HEK293 (cell line): Measurements from ENCODE around the gene CS.

ENCODE experiments used
- REPIN1 ChIP-seq: fragments of 450-650 bp; formaldehyde crosslinking; IDR thresholded peaks from 2 replicates; pipeline ENCODE4 v1.5.1; 2017; ENCODE audit warnings: missing biosample characterization, missing genetic modification characterization, low read depth
- ZBTB8A ChIP-seq: fragments of 450-650 bp; formaldehyde crosslinking; IDR thresholded peaks from 2 replicates; pipeline ENCODE4 v1.5.1; 2016; ENCODE audit warnings: missing biosample characterization, missing genetic modification characterization
- ZNF302 ChIP-seq: fragments of 450-650 bp; formaldehyde crosslinking; IDR thresholded peaks from 2 replicates; pipeline ENCODE4 v1.5.1; 2016; ENCODE audit warnings: missing biosample characterization, missing genetic modification characterization, low read depth
- TF ChIP-seq, protein P1 (sequence below): fragments of 450-650 bp; formaldehyde crosslinking; IDR thresholded peaks from 2 replicates; pipeline ENCODE4 v1.5.1; 2016; ENCODE audit warnings: missing biosample characterization, missing genetic modification characterization

DNA sequence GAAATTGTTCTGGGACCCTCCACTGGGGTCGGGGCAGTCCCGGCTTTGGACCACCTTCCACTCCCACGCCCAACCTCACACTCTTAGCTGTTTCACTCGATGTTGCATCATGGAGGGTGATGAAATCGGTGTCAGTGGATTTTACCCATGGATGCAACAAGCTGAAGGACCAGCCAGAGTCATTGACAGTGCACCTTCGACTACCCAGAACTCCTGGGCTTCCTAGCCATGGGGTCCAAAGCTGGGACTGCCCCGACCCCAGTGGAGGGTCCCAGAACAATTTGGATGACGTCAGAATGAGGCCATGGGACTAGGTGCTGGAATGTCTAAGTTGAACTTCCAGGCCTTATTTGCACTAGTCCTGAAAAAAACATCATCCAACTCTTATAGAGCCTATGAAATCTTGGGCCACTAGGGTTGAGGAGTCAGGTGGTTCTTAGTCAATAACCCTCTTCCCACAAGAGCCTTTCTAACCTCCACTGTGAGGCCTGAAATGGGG, 37.7 kb upstream of the CS start:
- TF ChIP-seq, protein P1, sequence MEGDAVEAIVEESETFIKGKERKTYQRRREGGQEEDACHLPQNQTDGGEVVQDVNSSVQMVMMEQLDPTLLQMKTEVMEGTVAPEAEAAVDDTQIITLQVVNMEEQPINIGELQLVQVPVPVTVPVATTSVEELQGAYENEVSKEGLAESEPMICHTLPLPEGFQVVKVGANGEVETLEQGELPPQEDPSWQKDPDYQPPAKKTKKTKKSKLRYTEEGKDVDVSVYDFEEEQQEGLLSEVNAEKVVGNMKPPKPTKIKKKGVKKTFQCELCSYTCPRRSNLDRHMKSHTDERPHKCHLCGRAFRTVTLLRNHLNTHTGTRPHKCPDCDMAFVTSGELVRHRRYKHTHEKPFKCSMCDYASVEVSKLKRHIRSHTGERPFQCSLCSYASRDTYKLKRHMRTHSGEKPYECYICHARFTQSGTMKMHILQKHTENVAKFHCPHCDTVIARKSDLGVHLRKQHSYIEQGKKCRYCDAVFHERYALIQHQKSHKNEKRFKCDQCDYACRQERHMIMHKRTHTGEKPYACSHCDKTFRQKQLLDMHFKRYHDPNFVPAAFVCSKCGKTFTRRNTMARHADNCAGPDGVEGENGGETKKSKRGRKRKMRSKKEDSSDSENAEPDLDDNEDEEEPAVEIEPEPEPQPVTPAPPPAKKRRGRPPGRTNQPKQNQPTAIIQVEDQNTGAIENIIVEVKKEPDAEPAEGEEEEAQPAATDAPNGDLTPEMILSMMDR (tag by site-specific recombination): no peak
- TF ChIP-seq REPIN1 (tag by site-specific recombination) (no peak), ZBTB8A (tag by site-specific recombination) (no peak), ZNF302 (no peak)
